DMS79 treated with DMSO at 0.1 percent for 48 hours (cell line): ENCODE results near the gene NDRG3.
A peak's percentile ranks its signal among the peaks of the same experiment; 100 is the strongest.

Experiments
- DNase-seq: peaks from one replicate; lab custom pipeline; 2025; lab: John Stamatoyannopoulos, UW

NDRG3 gene

GRCh38 chr20:36606158-36607066, 139.5 kb downstream of the NDRG3 start:
- no peak for DNase-seq

- peak; percentile 95 for DNase-seq
Observed at GRCh38 chr20:36605399-36606157, 140.3 kb downstream of the NDRG3 start, which contains the start of gene RAB5IF. Gene RAB5IF (plus strand): TSS chr20:36605779. CDS start chr20:36605952, 173 bp downstream.

- DNase-seq, result no peak
Observed at GRCh38 chr20:36604952-36605398, 140.9 kb downstream of the NDRG3 start.
